ENCODE data around the gene NUP160. TPM values are rescaled to one million over a fixed set of nuclear protein-coding genes. Genes with fewer than 3 reads are reported as not detected.

The NUP160 gene
- total and polyA plus RNA-seq, 2 of the 8 experiments (the other 6 are each of a cell fraction or from before 2014, with no cell fraction given): 44.6 to 100 TPM

- Histone ChIP-seq H3K4me1 (replicated peaks in 1 of 4; ENCODE audit: control insufficient read depth in 3 of 4, insufficient read depth in 4 of 4, low read length in 3 of 4) (no peaks in the 10 kb centered on the region), H3K79me1 (ENCODE audit: low read depth, low read length) (0 out of 2 replicates have a peak, but pooled peaks cover 2% of the 10 kb centered on the region), H3K23ac (ENCODE audit: insufficient read length) (no peak overlapping the region), H3K9me3 (ENCODE audit: insufficient read depth in 2 of 2, low read depth in 1 of 2, low read length in 1 of 2) (no peaks in the 10 kb centered on the region), H3K56ac (replicated peaks; ENCODE audit: insufficient read length, low read depth, low read length) (no peak overlapping the region), H4K91ac (replicated peaks; ENCODE audit: insufficient read length, low read length) (no peak overlapping the region), H2BK5ac (ENCODE audit: low read depth, low read length) (no peak overlapping the region), H3K9ac (replicated peaks in 1 of 4; ENCODE audit: extremely low read depth in 1 of 4, low read depth in 3 of 4, low read length in 3 of 4) (no peak overlapping the region), H2BK120ac (replicated peaks; ENCODE audit: low read depth, low read length) (no peak overlapping the region), H4K5ac (ENCODE audit: insufficient read length, low read depth, low read length) (no peak overlapping the region), H3K14ac (ENCODE audit: insufficient read length) (no peak overlapping the region), H3K4ac (replicated peaks; ENCODE audit: insufficient read length, low read depth, low read length) (no peak overlapping the region), H2BK15ac (ENCODE audit: low read length) (no peak overlapping the region), H4K20me1 (replicated peaks in 1 of 2; ENCODE audit: control insufficient read depth in 1 of 2, insufficient read depth in 2 of 2, low read length in 2 of 2) (peaks cover 2 to 15% of the 10 kb centered on the region in 2 experiments), H3K18ac (ENCODE audit: extremely low read depth, low read length) (no peak overlapping the region), H3K23me2 (ENCODE audit: low read depth, low read length) (no peaks in the 10 kb centered on the region), H2BK12ac (ENCODE audit: low read depth, low read length) (no peak overlapping the region), H4K8ac (ENCODE audit: extremely low read depth, insufficient read depth, low read length) (no peak overlapping the region), H2BK20ac (ENCODE audit: low read length) (no peak overlapping the region), H2AK5ac (ENCODE audit: low read depth, low read length) (no peak overlapping the region), H3K79me2 (ENCODE audit: control insufficient read depth in 1 of 2, insufficient read depth in 2 of 2, low read length in 2 of 2) (peaks cover 0 to 27% of the 10 kb centered on the region in 2 experiments; a peak in 1 of 4 replicates), H3K4me2 (ENCODE audit: insufficient read depth in 1 of 2, low read depth in 2 of 2, low read length in 2 of 2) (no peak overlapping the region), H3K4me3 (ENCODE audit: extremely low read depth in 1 of 4, insufficient read depth in 2 of 4, low read depth in 3 of 4, low read length in 4 of 4) (no peak overlapping the region), H3K27ac (ENCODE audit: low read depth, low read length) (no peak overlapping the region), H2AFZ (ENCODE audit: low read length) (no peak overlapping the region), H3K27me3 (replicated peaks in 1 of 4; ENCODE audit: control insufficient read depth in 3 of 4, extremely low read depth in 1 of 4, insufficient read depth in 3 of 4, low read length in 3 of 4) (no peaks in the 10 kb centered on the region), H3K36me3 (ENCODE audit: control insufficient read depth in 2 of 4, insufficient read depth in 4 of 4, low read length in 3 of 4) (peaks cover 33 to 93% (median 84%) of the 10 kb centered on the region in 4 experiments)
- DNase-seq (ENCODE audit: low read depth in 1 of 2, low spot score in 2 of 2): no peak
- POLR2A ChIA-PET (ENCODE audit: partially characterized antibody): interaction anchor here (1.4 kb wide), 1 partner anchor 8 kb away, joined by 4 read pairs; no protein-coding TSS in a partner anchor
- no peak for FAIRE-seq
- CTCF ChIA-PET (ENCODE audit: partially characterized antibody): no interaction called here
- 93% methylated on average over 6 of the region's 6 CpGs; no CpG with 5 or more reads in 1 of the 2 experiments for WGBS, 2 experiments (ENCODE audit: extremely low coverage in 1 of 2, insufficient coverage in 1 of 2, insufficient read length in 1 of 2, insufficient replicate concordance in 2 of 2, low coverage in 1 of 2, low lambda C conversion rate in 2 of 2, missing lambda C conversion rate in 1 of 2)
- no peak for TF ChIP-seq POLR2AphosphoS5 (IDR thresholded peaks at IDR 0.05; ENCODE audit: low read depth, low read length)
- TF ChIP-seq KDM4A (IDR thresholded peaks at IDR 0.05; ENCODE audit: low read depth, low read length, severe bottlenecking): no peak
- no peak for TF ChIP-seq JUN (IDR thresholded peaks at IDR 0.05; ENCODE audit: low read depth, low read length)
- no peak for TF ChIP-seq YY1 (IDR thresholded peaks at IDR 0.05; ENCODE audit: low read depth, low read length)
- TF ChIP-seq CEBPB (IDR thresholded peaks at IDR 0.05; ENCODE audit: low read depth, low read length): no peak
Measured at GRCh38 chr11:47837292-47837691, 10.9 kb downstream of the NUP160 start.
